ENCODE data around the gene PKP4. TPM values are rescaled to one million over a fixed set of nuclear protein-coding genes. Genes with fewer than 3 reads are reported as not detected.

The PKP4 gene
- total RNA-seq, 1 donor from 2014 or later: 119 TPM

DNA sequence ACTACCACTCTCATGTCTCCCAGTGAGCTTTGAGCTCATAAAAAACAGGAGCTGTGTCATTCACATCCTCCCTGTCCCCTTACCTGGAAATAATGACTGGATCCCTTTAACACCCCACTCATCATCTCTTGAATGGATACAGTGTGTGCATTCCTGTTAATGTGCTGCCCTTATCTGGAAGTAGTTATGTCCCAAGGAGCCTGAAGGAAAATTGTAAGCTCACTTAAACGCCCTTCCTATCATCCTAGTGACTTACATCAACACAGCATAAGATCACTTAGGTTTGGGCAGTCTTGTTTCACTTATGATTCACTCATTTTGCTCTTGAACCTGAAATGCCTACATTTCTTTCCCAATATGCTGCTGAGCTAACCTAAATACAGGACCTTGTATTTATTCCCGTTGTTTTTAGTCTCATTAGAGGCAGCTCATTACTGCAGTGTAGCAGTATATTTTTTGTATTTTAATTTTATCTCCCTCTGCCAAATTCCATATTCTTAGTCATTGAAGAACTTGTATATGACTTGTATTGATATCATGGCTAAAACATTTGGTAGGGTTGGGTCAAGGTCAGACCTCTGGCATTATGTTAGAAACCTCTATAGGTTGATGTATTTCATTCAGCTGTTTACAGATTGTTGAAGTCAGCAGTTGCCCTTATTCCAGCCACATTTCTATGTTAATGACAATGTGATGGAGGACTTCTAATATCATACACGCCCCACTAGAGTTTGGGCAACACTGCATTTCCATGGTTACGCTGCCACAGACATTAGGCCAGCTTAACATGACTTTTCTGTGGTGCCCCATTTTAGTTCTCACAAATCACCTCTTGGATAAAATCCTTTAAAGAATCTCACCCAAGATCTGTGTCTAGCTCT, 72.9 kb downstream of the PKP4 start:
- Mint-ChIP-seq H3K4me1 (ENCODE audit: unreplicated experiment) (peaks cover 10% of the 10 kb centered on the region), H3K27ac (ENCODE audit: unreplicated experiment) (peak overlapping the region; percentile 38), H3K4me3 (ENCODE audit: unreplicated experiment) (no peak overlapping the region), H3K36me3 (ENCODE audit: unreplicated experiment) (peaks cover 8% of the 10 kb centered on the region), H3K9me3 (ENCODE audit: unreplicated experiment) (no peaks in the 10 kb centered on the region), H3K27me3 (ENCODE audit: unreplicated experiment) (no peaks in the 10 kb centered on the region)
- no peak for DNase-seq (ENCODE audit: extremely low spot score, unreplicated experiment)
- TF ChIP-seq CTCF (IDR thresholded peaks at IDR 0.05): no peak

DNA sequence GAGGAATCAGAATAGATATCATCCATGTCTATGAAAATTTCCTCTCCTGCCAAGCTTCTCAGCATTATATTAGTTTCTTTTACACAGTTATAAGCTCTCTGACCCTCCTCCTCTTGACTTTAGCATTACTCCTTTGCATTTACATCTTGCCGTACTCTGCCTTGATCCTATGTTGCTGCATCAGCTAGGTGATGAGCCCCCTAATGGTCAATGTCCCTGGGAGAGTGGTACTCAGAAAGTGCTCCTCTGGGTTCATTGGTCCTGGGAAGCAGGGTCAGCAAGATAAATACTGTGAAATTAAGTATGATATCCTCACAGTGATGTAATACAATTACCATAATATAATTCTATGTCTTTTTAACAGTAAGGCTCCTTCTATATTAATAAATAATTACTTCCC, 74.1 kb downstream of the PKP4 start:
- no peak for DNase-seq (ENCODE audit: extremely low spot score, unreplicated experiment)
- Mint-ChIP-seq H3K9me3 (ENCODE audit: unreplicated experiment) (no peaks in the 10 kb centered on the region), H3K27me3 (ENCODE audit: unreplicated experiment) (no peaks in the 10 kb centered on the region), H3K4me3 (ENCODE audit: unreplicated experiment) (no peak overlapping the region), H3K36me3 (ENCODE audit: unreplicated experiment) (peaks cover 10% of the 10 kb centered on the region), H3K4me1 (ENCODE audit: unreplicated experiment) (peaks cover 10% of the 10 kb centered on the region), H3K27ac (ENCODE audit: unreplicated experiment) (no peak overlapping the region)
- no peak for TF ChIP-seq CTCF (IDR thresholded peaks at IDR 0.05)

- Mint-ChIP-seq H3K27me3 (ENCODE audit: unreplicated experiment) (no peaks in the 10 kb centered on the region), H3K36me3 (ENCODE audit: unreplicated experiment) (peaks cover 16% of the 10 kb centered on the region), H3K4me3 (ENCODE audit: unreplicated experiment) (no peak overlapping the region), H3K27ac (ENCODE audit: unreplicated experiment) (no peak overlapping the region), H3K9me3 (ENCODE audit: unreplicated experiment) (no peaks in the 10 kb centered on the region), H3K4me1 (ENCODE audit: unreplicated experiment) (peaks cover 10% of the 10 kb centered on the region)
- no peak for TF ChIP-seq CTCF (IDR thresholded peaks at IDR 0.05)
- no peak for DNase-seq (ENCODE audit: extremely low spot score, unreplicated experiment)
Measured at GRCh38 chr2:158533009-158533408, 76.3 kb downstream of the PKP4 start.

- DNase-seq (ENCODE audit: extremely low spot score, unreplicated experiment): no peak
- no peaks in the 10 kb centered on the region for H3K27me3 Mint-ChIP-seq (ENCODE audit: unreplicated experiment)
- H3K4me1 Mint-ChIP-seq (ENCODE audit: unreplicated experiment): peaks cover 20% of the 10 kb centered on the region
- no peak for TF ChIP-seq CTCF (IDR thresholded peaks at IDR 0.05)
- H3K27ac Mint-ChIP-seq (ENCODE audit: unreplicated experiment): peak overlapping the region; percentile 64
- H3K9me3 Mint-ChIP-seq (ENCODE audit: unreplicated experiment): no peaks in the 10 kb centered on the region
- H3K36me3 Mint-ChIP-seq (ENCODE audit: unreplicated experiment): peaks cover 25% of the 10 kb centered on the region
- H3K4me3 Mint-ChIP-seq (ENCODE audit: unreplicated experiment): no peak overlapping the region
Measured at GRCh38 chr2:158539176-158540005, 82.6 kb downstream of the PKP4 start.

GRCh38 chr2:158542577-158542976, 85.8 kb downstream of the PKP4 start:
- DNase-seq (ENCODE audit: extremely low spot score, unreplicated experiment): no peak

More at GRCh38 chr2:158542577-158542976, 85.8 kb downstream of the PKP4 start:
- H3K36me3 Mint-ChIP-seq (ENCODE audit: unreplicated experiment): peaks cover 32% of the 10 kb centered on the region
- TF ChIP-seq CTCF (IDR thresholded peaks at IDR 0.05): no peak
- H3K4me1 Mint-ChIP-seq (ENCODE audit: unreplicated experiment): peaks cover 29% of the 10 kb centered on the region
- no peaks in the 10 kb centered on the region for H3K9me3 Mint-ChIP-seq (ENCODE audit: unreplicated experiment)
- no peaks in the 10 kb centered on the region for H3K27me3 Mint-ChIP-seq (ENCODE audit: unreplicated experiment)
- no peak overlapping the region for H3K27ac Mint-ChIP-seq (ENCODE audit: unreplicated experiment)
- no peak overlapping the region for H3K4me3 Mint-ChIP-seq (ENCODE audit: unreplicated experiment)

Measured in osteocyte (in vitro differentiated cells).